GM12865 (cell line): ENCODE data around the gene MS4A18.
"Not testable (repeated sequence)": the region's sequence is repeated elsewhere in the genome, so short reads cannot be mapped to it uniquely, and the experiment has no call there.

Experiments
- DNase-seq: peaks from one replicate; pipeline ENCODE4 v3.0.0; 2010; ENCODE audit warnings: low read depth
- H3K4me3 ChIP-seq: 2 replicates; pipeline ENCODE4 v1.5.1; 2011; ENCODE audit warnings: mild to moderate bottlenecking, low read depth, low read length, control low read depth
- TF ChIP-seq, protein P1 (sequence below): IDR thresholded peaks from 2 replicates; pipeline ENCODE4 v1.5.1; 2011; ENCODE audit warnings: low read length, control low read depth, low read depth, inconsistent platforms; ENCODE audit not compliant: insufficient read depth; ENCODE audit errors: missing control alignments

MS4A18 gene

DNA sequence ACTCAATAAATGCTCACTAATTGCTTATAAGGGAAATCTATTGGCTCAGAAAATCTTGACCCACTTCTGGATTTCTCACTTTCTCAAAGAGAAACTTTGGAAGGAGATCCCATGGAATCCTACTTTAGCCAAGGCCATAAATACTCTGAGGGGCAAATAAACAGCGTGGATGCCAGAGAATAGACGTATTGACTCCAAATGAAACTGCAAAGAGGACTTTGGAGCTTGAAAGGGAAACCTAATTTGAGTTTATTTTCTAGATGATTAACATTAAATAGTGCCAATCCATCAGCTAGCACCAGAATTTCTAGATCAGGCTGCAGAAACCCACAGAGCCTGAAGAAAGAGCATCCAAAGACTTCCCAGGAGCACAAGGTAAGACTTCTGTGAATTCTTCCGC, at the start of gene MS4A18:
Gene MS4A18, plus strand, starts transcription at position 301 of the 400 bp plus-strand sequence.
- no peak for DNase-seq
- no peak within 1 kb of the TSS for H3K4me3 ChIP-seq
- TF ChIP-seq, protein P1, sequence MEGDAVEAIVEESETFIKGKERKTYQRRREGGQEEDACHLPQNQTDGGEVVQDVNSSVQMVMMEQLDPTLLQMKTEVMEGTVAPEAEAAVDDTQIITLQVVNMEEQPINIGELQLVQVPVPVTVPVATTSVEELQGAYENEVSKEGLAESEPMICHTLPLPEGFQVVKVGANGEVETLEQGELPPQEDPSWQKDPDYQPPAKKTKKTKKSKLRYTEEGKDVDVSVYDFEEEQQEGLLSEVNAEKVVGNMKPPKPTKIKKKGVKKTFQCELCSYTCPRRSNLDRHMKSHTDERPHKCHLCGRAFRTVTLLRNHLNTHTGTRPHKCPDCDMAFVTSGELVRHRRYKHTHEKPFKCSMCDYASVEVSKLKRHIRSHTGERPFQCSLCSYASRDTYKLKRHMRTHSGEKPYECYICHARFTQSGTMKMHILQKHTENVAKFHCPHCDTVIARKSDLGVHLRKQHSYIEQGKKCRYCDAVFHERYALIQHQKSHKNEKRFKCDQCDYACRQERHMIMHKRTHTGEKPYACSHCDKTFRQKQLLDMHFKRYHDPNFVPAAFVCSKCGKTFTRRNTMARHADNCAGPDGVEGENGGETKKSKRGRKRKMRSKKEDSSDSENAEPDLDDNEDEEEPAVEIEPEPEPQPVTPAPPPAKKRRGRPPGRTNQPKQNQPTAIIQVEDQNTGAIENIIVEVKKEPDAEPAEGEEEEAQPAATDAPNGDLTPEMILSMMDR: no peak

DNA sequence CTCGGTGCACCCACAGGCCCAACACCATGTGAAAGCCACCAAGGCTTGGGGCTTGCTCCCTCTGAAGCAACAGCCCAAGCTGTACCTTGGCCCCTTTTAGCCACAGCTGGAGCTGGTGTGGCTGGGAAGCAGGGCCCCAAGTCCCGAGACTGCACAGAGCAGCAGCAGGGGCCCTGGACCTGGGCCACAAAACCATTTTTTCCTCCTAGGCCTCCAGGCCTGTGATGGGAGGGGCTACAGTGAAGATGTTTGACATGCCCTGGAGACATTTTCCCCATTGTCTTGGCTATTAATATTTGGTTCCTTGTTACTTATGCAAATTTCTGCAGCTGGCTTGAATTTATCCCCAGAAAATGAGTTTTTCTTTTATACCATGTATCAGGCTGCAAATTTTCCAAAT, 46.3 kb upstream of the MS4A18 start:
- DNase-seq, H3K4me3 ChIP-seq: not testable (repeated sequence)

DNA sequence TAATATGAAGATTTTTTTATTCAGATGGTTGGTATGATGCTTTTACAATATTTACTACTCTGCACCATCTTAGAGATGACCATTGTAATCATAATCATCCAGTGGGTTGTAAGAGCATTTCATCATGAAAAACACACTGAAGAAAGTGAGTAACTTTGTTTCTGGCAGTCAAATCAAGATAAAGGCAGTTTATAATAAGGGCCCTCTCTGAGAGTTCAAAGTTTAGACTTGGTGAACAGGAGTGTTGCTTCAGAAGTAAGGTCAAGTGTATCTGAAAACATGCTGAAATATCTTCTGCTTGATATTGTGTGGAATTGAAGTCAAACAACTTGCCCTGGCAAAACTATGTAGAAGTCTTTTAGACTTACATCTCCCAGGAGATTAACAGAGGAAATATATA, 44.6 kb upstream of the MS4A18 start:
- TF ChIP-seq, protein P1: no peak
- no peak for DNase-seq

DNA sequence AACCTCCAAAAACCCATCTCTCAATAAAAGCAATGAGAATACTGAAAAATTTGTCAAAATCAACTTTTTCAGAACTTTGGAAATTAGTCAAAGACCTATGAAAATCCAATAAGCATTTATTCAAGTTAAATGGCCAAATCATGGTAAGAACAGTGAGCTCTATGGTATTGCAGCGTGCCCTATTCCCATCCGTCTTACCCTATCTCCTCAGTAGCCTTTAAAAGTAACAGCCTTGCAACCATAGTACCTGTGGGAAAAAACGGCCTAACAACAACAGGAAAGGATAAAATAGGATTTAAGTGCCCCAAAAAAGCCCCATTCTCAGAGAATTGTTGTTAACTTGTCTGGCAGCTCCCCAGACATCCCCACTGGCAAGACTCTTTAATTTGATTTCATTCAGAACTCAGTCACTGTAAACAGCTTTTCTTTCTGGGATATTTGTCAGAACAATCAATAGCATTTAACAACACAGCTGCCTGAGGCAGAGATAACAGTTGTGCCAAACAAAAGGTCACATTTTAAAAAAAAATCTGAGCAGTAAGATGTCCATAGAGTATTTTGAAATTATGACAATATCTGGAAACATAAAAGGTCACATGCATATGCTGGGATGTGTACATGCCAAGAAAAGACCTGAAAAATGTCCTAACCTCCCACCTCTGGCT, 43.9 kb upstream of the MS4A18 start:
- DNase-seq: no peak
- TF ChIP-seq, protein P1: no peak

More for the DNA sequence above, 44.6 kb upstream of the MS4A18 start:
- H3K4me3 ChIP-seq: no peak overlapping the region

DNA sequence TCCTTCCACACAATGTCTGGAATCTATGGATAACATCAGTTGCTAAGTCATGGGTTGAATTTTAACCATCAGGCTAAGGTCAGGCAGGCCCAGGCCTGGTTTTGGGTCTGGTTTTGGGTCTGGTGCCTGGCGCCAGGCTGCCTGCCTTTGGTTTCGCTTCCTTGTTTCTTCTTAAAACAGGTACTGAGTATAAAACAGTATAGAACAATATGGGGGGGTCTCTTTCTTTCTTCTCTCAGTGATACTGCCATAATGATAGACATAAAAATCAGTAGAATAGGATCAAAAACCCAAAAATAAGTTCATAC, 40.0 kb upstream of the MS4A18 start:
- DNase-seq: peak; percentile 64
- peak overlapping the region; percentile 47 for H3K4me3 ChIP-seq

More for the DNA sequence above, 43.9 kb upstream of the MS4A18 start:
- H3K4me3 ChIP-seq: no peak overlapping the region

DNA sequence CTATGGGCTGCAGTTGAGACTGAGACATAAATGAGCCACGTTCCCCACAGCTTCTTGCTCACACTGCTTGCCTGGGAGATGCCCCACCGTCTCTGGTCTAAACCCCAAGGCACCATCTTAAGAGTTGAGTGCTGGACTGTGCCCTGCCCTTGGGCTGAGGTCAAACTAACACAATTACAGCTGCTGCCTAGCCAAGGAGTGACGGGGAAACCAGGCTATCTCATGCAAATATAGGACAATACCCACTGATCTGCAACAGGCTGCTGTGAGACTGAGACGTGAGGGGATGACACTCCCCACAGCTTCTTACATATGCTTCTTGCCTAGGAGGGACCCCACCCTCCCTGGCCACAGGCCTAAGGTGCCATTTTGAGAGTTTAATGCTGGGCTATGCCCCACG, 32.9 kb upstream of the MS4A18 start:
- TF ChIP-seq, protein P1: no peak
- DNase-seq: peak; percentile 21
- H3K4me3 ChIP-seq: no peak overlapping the region

DNA sequence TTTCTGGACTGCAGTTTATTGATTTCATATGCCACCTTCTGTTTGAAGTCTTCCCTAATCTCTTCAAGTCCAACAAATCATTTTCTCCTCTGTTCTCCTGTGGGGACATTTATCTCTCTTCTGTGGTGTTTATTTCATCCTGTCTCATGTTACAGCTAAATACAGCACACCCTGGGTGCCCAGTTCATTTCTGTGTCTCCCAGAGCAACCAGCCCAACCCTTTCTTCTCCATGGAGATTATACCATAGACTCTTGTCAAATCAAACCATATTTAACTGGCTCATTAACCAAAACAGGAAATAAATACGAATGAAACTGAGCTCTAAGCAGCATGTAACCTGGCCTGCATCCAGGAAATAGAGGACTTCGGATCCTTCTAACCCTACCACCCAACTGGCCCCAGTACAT, 25.2 kb upstream of the MS4A18 start, which contains the start of gene MS4A8:
Gene MS4A8, plus strand, starts transcription at position 329 of the 408 bp plus-strand sequence. CDS start 1,249 bp downstream, outside the sequence.
- DNase-seq: no peak
- H3K4me3 ChIP-seq: no peak within 1 kb of the TSS
- TF ChIP-seq, protein P1: no peak

DNA sequence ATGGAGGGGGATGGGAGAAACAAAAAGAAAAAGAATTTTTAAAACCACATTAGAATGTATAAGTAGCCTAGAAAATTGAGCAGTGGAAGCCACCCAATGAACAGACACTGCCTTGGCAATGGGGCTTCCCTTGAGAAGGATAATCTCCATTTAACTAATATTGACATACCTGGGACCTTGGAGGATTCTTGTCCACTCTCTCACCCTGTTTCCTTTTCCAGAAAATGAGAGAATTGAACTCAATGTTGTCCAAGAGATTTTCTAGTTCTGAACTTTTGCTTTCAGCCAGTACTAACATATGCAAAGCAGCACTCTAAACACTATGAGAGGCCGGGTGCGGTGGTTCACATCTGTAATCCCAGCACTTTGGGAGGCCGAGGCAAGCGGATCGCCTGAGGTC, 24.6 kb upstream of the MS4A18 start:
- DNase-seq: no peak
- TF ChIP-seq, protein P1: no peak
- H3K4me3 ChIP-seq: no peak overlapping the region
